SK-N-SH (cell line): ENCODE measurements around the gene C17orf50. TPM values are rescaled to one million over a fixed set of nuclear protein-coding genes. Genes with fewer than 3 reads are reported as not detected.
A peak's percentile ranks its signal among the peaks of the same experiment; 100 is the strongest.

ENCODE experiments used
- CTCF ChIA-PET: fragments of 300-600, 350-600 bp; formaldehyde crosslinking; extraction: SDS; loops from one replicate; lab custom pipeline; 2021; lab: Yijun Ruan, JAX
- POLR2A ChIA-PET: fragments of 350-600 bp; sonication (Branson Sonifier 250); formaldehyde crosslinking; extraction: SDS; loops from one replicate; lab custom pipeline; 2020; ENCODE audit warnings: antibody characterized with exemption, inconsistent platforms; lab: Yijun Ruan, JAX
- DNase-seq: peaks from one replicate; pipeline ENCODE4 v3.0.0; 2012
- H2AFZ ChIP-seq: fragments of 200-600 bp; sonication (generic); 2 replicates; pipeline ENCODE4 v1.8.1; 2016; ENCODE audit warnings: antibody characterized with exemption, mild to moderate bottlenecking, low read depth
- H3F3A ChIP-seq: fragments of 200-600 bp; sonication (generic); replicated peaks from 2 replicates; pipeline ENCODE3; 2016; ENCODE audit warnings: antibody characterized with exemption, mild to moderate bottlenecking; ENCODE audit not compliant: insufficient read depth
- H3K27ac ChIP-seq, 2 experiments: fragments of 200-500 bp in 1 of 2; fragments of 200-600 bp in 1 of 2; sonication (Bioruptor generic) in 1 of 2; sonication (generic), shearing (Covaris generic) in 1 of 2; 2 replicates each; pipeline versions ENCODE4 v1.5.1 to v1.6.1; 2014 to 2016; ENCODE audit warnings: low read depth in 2 of 2, inconsistent platforms in 1 of 2, low read length in 1 of 2, mild to moderate bottlenecking in 1 of 2, mixed read lengths in 1 of 2
- H3K27me3 ChIP-seq: fragments of 200-600 bp; sonication (generic), shearing (Covaris generic); 2 replicates; pipeline ENCODE4 v1.6.1; 2016; ENCODE audit warnings: mixed run types; ENCODE audit not compliant: insufficient read depth
- H3K36me3 ChIP-seq, 2 experiments: fragments of 200-500 bp in 1 of 2; fragments of 200-600 bp in 1 of 2; sonication (Bioruptor generic) in 1 of 2; sonication (generic) in 1 of 2; replicated peaks in 1 of 2; 2 replicates each; pipeline versions ENCODE3 to v1.5.1; 2014 to 2016; ENCODE audit warnings: low read length in 1 of 2, mild to moderate bottlenecking in 1 of 2; ENCODE audit not compliant: insufficient read depth in 2 of 2, control insufficient read depth in 1 of 2
- H3K4me1 ChIP-seq, 2 experiments: fragments of 200-500 bp in 1 of 2; fragments of 200-600 bp in 1 of 2; sonication (Bioruptor generic) in 1 of 2; sonication (generic), shearing (Covaris generic) in 1 of 2; 2 replicates each; pipeline versions ENCODE4 v1.5.1 to v1.6.1; 2014 to 2016; ENCODE audit warnings: low read depth in 1 of 2, low read length in 1 of 2, mixed run types in 1 of 2; ENCODE audit not compliant: insufficient read depth in 2 of 2, control insufficient read depth in 1 of 2
- H3K4me2 ChIP-seq: fragments of 200-600 bp; sonication (generic), shearing (Covaris generic); 2 replicates; pipeline ENCODE4 v1.6.1; 2017; ENCODE audit warnings: mixed run types
- H3K4me3 ChIP-seq, 2 experiments: fragments of 200-500 bp in 1 of 2; fragments of 200-600 bp in 1 of 2; sonication (Bioruptor generic) in 1 of 2; sonication (generic), shearing (Covaris generic) in 1 of 2; 2 replicates each; pipeline versions ENCODE4 v1.5.1 to v1.8.1; 2014 to 2016; ENCODE audit warnings: low read depth in 2 of 2, inconsistent platforms in 1 of 2, low read length in 1 of 2, mild to moderate bottlenecking in 1 of 2, mixed read lengths in 1 of 2, moderate library complexity in 1 of 2
- H3K79me2 ChIP-seq: fragments of 200-600 bp; sonication (generic); 2 replicates; pipeline ENCODE4 v1.8.1; 2017; ENCODE audit warnings: mild to moderate bottlenecking; ENCODE audit not compliant: insufficient read depth
- H3K9ac ChIP-seq: fragments of 200-600 bp; sonication (generic); 2 replicates; pipeline ENCODE4 v1.6.1; 2017; ENCODE audit warnings: mixed run types
- H3K9me2 ChIP-seq: fragments of 200-600 bp; sonication (generic); 2 replicates; pipeline ENCODE4 v1.6.1; 2017; ENCODE audit warnings: mixed run types
- H3K9me3 ChIP-seq: fragments of 200-600 bp; sonication (generic); 2 replicates; pipeline ENCODE4 v1.6.1; 2017; ENCODE audit warnings: mixed run types, mild to moderate bottlenecking, moderate library complexity
- H4K20me1 ChIP-seq: fragments of 200-600 bp; sonication (generic); 2 replicates; pipeline ENCODE4 v1.6.1; 2017; ENCODE audit warnings: mild to moderate bottlenecking, mixed run types; ENCODE audit not compliant: insufficient read depth
- CHD2 ChIP-seq: fragments of 150-350 bp; IDR thresholded peaks from 2 replicates; pipeline ENCODE4 v1.6.1; 2018; ENCODE audit warnings: low read length; ENCODE audit not compliant: partially characterized antibody
- ELF1 ChIP-seq: IDR thresholded peaks from 2 replicates; pipeline ENCODE4 v1.4.0; 2012
- EP300 ChIP-seq, 2 experiments: IDR thresholded peaks; 2 replicates each; pipeline versions ENCODE4 v1.4.0 to v1.6.1; 2012; ENCODE audit warnings: borderline replicate concordance in 1 of 2, low read depth in 1 of 2, low read length in 1 of 2
- EZH2phosphoT487 ChIP-seq: fragments of 200-600 bp; sonication (generic); IDR thresholded peaks from 2 replicates; pipeline ENCODE4 v1.6.1; 2017; ENCODE audit warnings: low read depth, mixed run types, mild to moderate bottlenecking, antibody characterized with exemption, moderate library complexity, borderline replicate concordance
- FOXJ3 ChIP-seq: sonication (generic); formaldehyde crosslinking; IDR thresholded peaks from 2 replicates; pipeline ENCODE4 v1.5.1; 2020; ENCODE audit warnings: mild to moderate bottlenecking, missing genetic modification reagents
- FOXM1 ChIP-seq: IDR thresholded peaks from 2 replicates; pipeline ENCODE4 v1.4.0; 2012; ENCODE audit warnings: low read depth, mild to moderate bottlenecking
- GABPA ChIP-seq: IDR thresholded peaks from 2 replicates; pipeline ENCODE4 v1.4.0; 2012; ENCODE audit warnings: low read depth, mild to moderate bottlenecking
- GATA2 ChIP-seq: sonication (generic); formaldehyde crosslinking; IDR thresholded peaks from 2 replicates; pipeline ENCODE4 v1.5.0; 2020; ENCODE audit warnings: mild to moderate bottlenecking, missing genetic modification reagents
- JUND ChIP-seq: IDR thresholded peaks from 2 replicates; pipeline ENCODE4 v1.4.0; 2012
- MEF2A ChIP-seq: IDR thresholded peaks from 2 replicates; pipeline ENCODE4 v1.4.0; 2012; ENCODE audit warnings: low read depth, borderline replicate concordance
- MXI1 ChIP-seq: IDR thresholded peaks from 2 replicates; pipeline ENCODE4 v1.6.1; 2012; ENCODE audit warnings: mild to moderate bottlenecking, low read depth, low read length, improper control_type of control experiment
- NFIC ChIP-seq: IDR thresholded peaks from 2 replicates; pipeline ENCODE4 v1.4.0; 2012; ENCODE audit warnings: borderline replicate concordance
- NRF1 ChIP-seq: IDR thresholded peaks from 2 replicates; pipeline ENCODE4 v1.6.1; 2012; ENCODE audit warnings: low read depth, mild to moderate bottlenecking, low read length
- POLR2AphosphoS5 ChIP-seq: IDR thresholded peaks from 2 replicates; pipeline ENCODE4 v1.6.1; 2012; ENCODE audit warnings: low read depth, low read length
- RCOR1 ChIP-seq: fragments of 150-350 bp; IDR thresholded peaks from 2 replicates; pipeline ENCODE4 v1.6.1; 2017; ENCODE audit warnings: antibody characterized with exemption, low read length
- RFX5 ChIP-seq: IDR thresholded peaks from 2 replicates; pipeline ENCODE4 v1.6.1; 2012; ENCODE audit warnings: mild to moderate bottlenecking, improper control_type of control experiment, low read length
- SIN3A ChIP-seq: IDR thresholded peaks from 2 replicates; pipeline ENCODE4 v1.6.1; 2012; ENCODE audit warnings: low read depth, mild to moderate bottlenecking, low read length, moderate library complexity, borderline replicate concordance
- SMC3 ChIP-seq: IDR thresholded peaks from 2 replicates; pipeline ENCODE4 v1.6.1; 2012; ENCODE audit warnings: low read depth, low read length, improper control_type of control experiment
- TAF1 ChIP-seq: IDR thresholded peaks from 2 replicates; pipeline ENCODE4 v1.6.1; 2012; ENCODE audit warnings: low read depth, mild to moderate bottlenecking, low read length, moderate library complexity, borderline replicate concordance
- TCF12 ChIP-seq: IDR thresholded peaks from 2 replicates; pipeline ENCODE4 v1.4.0; 2012
- TEAD4 ChIP-seq: IDR thresholded peaks from 2 replicates; pipeline ENCODE4 v1.4.0; 2012; ENCODE audit warnings: mild to moderate bottlenecking, borderline replicate concordance; ENCODE audit not compliant: insufficient read depth
- YY1 ChIP-seq: IDR thresholded peaks from 2 replicates; pipeline ENCODE4 v1.4.0; 2012; ENCODE audit warnings: low read depth, mild to moderate bottlenecking
- WGBS: methylation state at CpG from one replicate; pipeline ENCODE4 v1.1.6; 2017; ENCODE audit warnings: low lambda C conversion rate; 5-methylcytosine and 5-hydroxymethylcytosine counted together
- polyA plus RNA-seq, 3 experiments: library from polyadenylated mRNA; depleted of rRNA; stranded (reverse); fragments of >200 nt; gene quantifications; 2 replicates each; pipeline ENCODE4 v1.2.3, GENCODE V29; 2012
- TF ChIP-seq, protein P1 (sequence below): fragments of 150-350 bp; IDR thresholded peaks from 2 replicates; pipeline ENCODE4 v1.6.1; 2016; ENCODE audit warnings: mild to moderate bottlenecking, low read depth, low read length
- TF ChIP-seq, protein P2 (sequence below): fragments of 200-600 bp; sonication (generic); IDR thresholded peaks from 2 replicates; pipeline ENCODE4 v1.6.1; 2017; ENCODE audit warnings: antibody characterized with exemption, mild to moderate bottlenecking, moderate library complexity
- TF ChIP-seq, protein P3 (sequence below): IDR thresholded peaks from 2 replicates; pipeline ENCODE4 v1.4.0; 2012; ENCODE audit warnings: low read depth
- TF ChIP-seq, protein P4 (sequence below): IDR thresholded peaks from 2 replicates; pipeline ENCODE4 v1.4.0; 2012; ENCODE audit warnings: low read depth, borderline replicate concordance
- TF ChIP-seq, protein P5 (sequence below): fragments of 150-350 bp; IDR thresholded peaks from 2 replicates; pipeline ENCODE4 v1.6.1; 2017; ENCODE audit warnings: antibody characterized with exemption, low read length, low read depth, borderline replicate concordance
- TF ChIP-seq, protein P6 (sequence below): IDR thresholded peaks from 2 replicates; pipeline ENCODE4; 2012

Gene C17orf50
- polyA plus RNA-seq, 1 of the 3 experiments (the other 2 are of a cell fraction) = 0.05 TPM

DNA sequence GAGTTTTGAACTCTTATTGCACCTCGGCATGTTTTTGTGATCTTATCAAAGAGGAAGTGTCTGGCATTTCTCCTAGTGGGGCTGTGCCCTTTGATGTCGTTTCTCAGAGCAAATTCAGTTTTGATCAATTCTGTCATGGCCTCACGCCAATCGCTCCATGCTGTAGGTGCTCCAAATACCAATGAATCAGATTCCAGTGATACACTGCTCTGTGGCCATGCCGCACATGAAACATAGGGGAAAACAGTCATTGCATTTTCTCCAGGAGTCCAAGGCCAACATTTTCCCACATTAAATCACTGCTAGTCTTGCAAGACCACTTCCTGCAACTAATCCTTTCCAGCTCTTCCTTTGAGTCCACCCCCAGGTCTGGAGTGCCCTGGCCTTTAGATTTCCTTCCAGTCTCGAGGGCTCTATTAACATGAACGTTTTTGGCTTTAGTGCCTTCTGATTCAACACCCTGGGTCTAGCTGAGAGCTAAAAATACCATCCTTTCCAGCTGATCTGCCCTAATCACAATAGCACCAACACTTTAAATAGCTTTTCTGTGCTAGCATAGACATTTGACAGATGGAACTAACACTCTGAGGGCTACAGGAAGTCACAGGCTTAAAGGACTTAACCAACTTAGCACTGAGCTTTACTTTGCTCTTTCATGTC, 47.5 kb upstream of the C17orf50 start:
- H2AFZ ChIP-seq = no peak overlapping the region
- no peaks in the 10 kb centered on the region for H3K9me3 ChIP-seq
- peak overlapping the region; percentile 79 to 93 for H3K27ac ChIP-seq
- H3K79me2 ChIP-seq = no peaks in the 10 kb centered on the region; the same call in 1 of the 2 replicates
- H3K36me3 ChIP-seq = peaks cover 35 to 58% of the 10 kb centered on the region in 2 experiments
- H3K27me3 ChIP-seq = no peaks in the 10 kb centered on the region
- H3K9me2 ChIP-seq = no peaks in the 10 kb centered on the region
- peak overlapping the region; percentile 48; the same call in 1 of the 2 replicates for H3K9ac ChIP-seq
- ChIA-PET CTCF (interaction anchor here (1.3 to 1.6 kb wide), 3 partner anchors 16 to 51 kb away, joined by 3 to 17 read pairs (median 8); no protein-coding TSS in a partner anchor), POLR2A (no interaction called here)
- DNase-seq = peak; percentile 39
- H3K4me2 ChIP-seq = peak overlapping the region; percentile 46
- H3F3A ChIP-seq = peaks cover 20% of the 10 kb centered on the region
- 17% methylated on average over 7 of the region's 7 CpGs for WGBS
- H3K4me3 ChIP-seq = no peak overlapping the region
- 0 out of 2 replicates have a peak, but pooled peaks cover 8% of the 10 kb centered on the region for H4K20me1 ChIP-seq
- peaks cover 25 to 37% of the 10 kb centered on the region in 2 experiments for H3K4me1 ChIP-seq
- TF ChIP-seq, protein P1, sequence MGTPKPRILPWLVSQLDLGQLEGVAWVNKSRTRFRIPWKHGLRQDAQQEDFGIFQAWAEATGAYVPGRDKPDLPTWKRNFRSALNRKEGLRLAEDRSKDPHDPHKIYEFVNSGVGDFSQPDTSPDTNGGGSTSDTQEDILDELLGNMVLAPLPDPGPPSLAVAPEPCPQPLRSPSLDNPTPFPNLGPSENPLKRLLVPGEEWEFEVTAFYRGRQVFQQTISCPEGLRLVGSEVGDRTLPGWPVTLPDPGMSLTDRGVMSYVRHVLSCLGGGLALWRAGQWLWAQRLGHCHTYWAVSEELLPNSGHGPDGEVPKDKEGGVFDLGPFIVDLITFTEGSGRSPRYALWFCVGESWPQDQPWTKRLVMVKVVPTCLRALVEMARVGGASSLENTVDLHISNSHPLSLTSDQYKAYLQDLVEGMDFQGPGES = no peak
- TF ChIP-seq FOXJ3 (CRISPR knock-in tag) (no peak), POLR2AphosphoS5 (peak; percentile 26; the same call in 1 of the 2 replicates), SIN3A (peak; percentile 55; the same call in 1 of the 2 replicates), TAF1 (no peak), FOXM1 (no peak), NFIC (peak; percentile 78), RFX5 (no peak), MEF2A (no peak; the same call in 1 of the 2 replicates), ELF1 (no peak), JUND (peak; percentile 68; the same call in 1 of the 2 replicates), GATA2 (peak; percentile 66), EZH2phosphoT487 (no peak), TCF12 (peak; percentile 82), SMC3 (no peak), CHD2 (no peak), GABPA (no peak), RCOR1 (peak; percentile 44; the same call in 1 of the 2 replicates), YY1 (no peak), EP300 (IDR thresholded peaks at IDR 0.05; ENCODE audit: borderline replicate concordance in 1 of 2, low read depth in 1 of 2, low read length in 1 of 2) (0 out of 4 replicates have a peak, but pooled peaks of 1 of the 2 experiments have one; percentile 47), TEAD4 (peak; percentile 69; the same call in 1 of the 2 replicates), MXI1 (no peak), NRF1 (no peak)
- TF ChIP-seq, protein P2, sequence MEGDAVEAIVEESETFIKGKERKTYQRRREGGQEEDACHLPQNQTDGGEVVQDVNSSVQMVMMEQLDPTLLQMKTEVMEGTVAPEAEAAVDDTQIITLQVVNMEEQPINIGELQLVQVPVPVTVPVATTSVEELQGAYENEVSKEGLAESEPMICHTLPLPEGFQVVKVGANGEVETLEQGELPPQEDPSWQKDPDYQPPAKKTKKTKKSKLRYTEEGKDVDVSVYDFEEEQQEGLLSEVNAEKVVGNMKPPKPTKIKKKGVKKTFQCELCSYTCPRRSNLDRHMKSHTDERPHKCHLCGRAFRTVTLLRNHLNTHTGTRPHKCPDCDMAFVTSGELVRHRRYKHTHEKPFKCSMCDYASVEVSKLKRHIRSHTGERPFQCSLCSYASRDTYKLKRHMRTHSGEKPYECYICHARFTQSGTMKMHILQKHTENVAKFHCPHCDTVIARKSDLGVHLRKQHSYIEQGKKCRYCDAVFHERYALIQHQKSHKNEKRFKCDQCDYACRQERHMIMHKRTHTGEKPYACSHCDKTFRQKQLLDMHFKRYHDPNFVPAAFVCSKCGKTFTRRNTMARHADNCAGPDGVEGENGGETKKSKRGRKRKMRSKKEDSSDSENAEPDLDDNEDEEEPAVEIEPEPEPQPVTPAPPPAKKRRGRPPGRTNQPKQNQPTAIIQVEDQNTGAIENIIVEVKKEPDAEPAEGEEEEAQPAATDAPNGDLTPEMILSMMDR = no peak
- TF ChIP-seq, protein P3, sequence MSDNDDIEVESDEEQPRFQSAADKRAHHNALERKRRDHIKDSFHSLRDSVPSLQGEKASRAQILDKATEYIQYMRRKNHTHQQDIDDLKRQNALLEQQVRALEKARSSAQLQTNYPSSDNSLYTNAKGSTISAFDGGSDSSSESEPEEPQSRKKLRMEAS = peak; percentile 63; the same call in 1 of the 2 replicates
- TF ChIP-seq, protein P4, sequence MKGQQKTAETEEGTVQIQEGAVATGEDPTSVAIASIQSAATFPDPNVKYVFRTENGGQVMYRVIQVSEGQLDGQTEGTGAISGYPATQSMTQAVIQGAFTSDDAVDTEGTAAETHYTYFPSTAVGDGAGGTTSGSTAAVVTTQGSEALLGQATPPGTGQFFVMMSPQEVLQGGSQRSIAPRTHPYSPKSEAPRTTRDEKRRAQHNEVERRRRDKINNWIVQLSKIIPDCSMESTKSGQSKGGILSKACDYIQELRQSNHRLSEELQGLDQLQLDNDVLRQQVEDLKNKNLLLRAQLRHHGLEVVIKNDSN = no peak
- TF ChIP-seq, protein P5, sequence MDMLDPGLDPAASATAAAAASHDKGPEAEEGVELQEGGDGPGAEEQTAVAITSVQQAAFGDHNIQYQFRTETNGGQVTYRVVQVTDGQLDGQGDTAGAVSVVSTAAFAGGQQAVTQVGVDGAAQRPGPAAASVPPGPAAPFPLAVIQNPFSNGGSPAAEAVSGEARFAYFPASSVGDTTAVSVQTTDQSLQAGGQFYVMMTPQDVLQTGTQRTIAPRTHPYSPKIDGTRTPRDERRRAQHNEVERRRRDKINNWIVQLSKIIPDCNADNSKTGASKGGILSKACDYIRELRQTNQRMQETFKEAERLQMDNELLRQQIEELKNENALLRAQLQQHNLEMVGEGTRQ = no peak
- TF ChIP-seq, protein P6, sequence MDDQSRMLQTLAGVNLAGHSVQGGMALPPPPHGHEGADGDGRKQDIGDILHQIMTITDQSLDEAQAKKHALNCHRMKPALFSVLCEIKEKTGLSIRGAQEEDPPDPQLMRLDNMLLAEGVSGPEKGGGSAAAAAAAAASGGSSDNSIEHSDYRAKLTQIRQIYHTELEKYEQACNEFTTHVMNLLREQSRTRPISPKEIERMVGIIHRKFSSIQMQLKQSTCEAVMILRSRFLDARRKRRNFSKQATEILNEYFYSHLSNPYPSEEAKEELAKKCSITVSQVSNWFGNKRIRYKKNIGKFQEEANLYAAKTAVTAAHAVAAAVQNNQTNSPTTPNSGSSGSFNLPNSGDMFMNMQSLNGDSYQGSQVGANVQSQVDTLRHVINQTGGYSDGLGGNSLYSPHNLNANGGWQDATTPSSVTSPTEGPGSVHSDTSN = peak; percentile 77
